ENCODE measurements around the gene ADAMTSL1.

DNA sequence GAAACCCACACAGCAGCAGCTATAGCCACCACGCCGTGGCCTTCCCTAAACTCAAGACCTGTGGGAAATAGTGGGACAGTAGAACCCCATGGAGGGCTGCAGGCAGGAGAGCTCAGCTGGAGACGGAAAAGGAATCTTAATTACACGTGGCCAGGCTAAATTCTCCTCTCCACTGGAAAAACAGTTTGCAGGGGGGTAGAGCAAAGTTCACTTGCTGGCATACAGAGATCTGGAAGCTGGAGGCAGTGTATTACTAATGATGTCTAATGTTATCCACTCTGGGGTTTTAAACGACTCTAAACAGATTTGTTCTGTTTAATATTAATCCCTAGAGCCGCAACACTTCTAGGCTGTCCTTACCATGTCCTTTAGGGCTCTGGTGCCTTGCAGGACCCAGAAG, 302.0 kb downstream of the ADAMTSL1 start:
- TF ChIP-seq, protein P1, sequence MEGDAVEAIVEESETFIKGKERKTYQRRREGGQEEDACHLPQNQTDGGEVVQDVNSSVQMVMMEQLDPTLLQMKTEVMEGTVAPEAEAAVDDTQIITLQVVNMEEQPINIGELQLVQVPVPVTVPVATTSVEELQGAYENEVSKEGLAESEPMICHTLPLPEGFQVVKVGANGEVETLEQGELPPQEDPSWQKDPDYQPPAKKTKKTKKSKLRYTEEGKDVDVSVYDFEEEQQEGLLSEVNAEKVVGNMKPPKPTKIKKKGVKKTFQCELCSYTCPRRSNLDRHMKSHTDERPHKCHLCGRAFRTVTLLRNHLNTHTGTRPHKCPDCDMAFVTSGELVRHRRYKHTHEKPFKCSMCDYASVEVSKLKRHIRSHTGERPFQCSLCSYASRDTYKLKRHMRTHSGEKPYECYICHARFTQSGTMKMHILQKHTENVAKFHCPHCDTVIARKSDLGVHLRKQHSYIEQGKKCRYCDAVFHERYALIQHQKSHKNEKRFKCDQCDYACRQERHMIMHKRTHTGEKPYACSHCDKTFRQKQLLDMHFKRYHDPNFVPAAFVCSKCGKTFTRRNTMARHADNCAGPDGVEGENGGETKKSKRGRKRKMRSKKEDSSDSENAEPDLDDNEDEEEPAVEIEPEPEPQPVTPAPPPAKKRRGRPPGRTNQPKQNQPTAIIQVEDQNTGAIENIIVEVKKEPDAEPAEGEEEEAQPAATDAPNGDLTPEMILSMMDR (IDR thresholded peaks at IDR 0.05), result no peak
- TF ChIP-seq, protein P2, sequence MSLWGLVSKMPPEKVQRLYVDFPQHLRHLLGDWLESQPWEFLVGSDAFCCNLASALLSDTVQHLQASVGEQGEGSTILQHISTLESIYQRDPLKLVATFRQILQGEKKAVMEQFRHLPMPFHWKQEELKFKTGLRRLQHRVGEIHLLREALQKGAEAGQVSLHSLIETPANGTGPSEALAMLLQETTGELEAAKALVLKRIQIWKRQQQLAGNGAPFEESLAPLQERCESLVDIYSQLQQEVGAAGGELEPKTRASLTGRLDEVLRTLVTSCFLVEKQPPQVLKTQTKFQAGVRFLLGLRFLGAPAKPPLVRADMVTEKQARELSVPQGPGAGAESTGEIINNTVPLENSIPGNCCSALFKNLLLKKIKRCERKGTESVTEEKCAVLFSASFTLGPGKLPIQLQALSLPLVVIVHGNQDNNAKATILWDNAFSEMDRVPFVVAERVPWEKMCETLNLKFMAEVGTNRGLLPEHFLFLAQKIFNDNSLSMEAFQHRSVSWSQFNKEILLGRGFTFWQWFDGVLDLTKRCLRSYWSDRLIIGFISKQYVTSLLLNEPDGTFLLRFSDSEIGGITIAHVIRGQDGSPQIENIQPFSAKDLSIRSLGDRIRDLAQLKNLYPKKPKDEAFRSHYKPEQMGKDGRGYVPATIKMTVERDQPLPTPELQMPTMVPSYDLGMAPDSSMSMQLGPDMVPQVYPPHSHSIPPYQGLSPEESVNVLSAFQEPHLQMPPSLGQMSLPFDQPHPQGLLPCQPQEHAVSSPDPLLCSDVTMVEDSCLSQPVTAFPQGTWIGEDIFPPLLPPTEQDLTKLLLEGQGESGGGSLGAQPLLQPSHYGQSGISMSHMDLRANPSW (CRISPR knock-in tag; conservative IDR thresholded peaks at IDR 0.05; ENCODE audit: low read depth), result no peak
- TF ChIP-seq, protein P3, sequence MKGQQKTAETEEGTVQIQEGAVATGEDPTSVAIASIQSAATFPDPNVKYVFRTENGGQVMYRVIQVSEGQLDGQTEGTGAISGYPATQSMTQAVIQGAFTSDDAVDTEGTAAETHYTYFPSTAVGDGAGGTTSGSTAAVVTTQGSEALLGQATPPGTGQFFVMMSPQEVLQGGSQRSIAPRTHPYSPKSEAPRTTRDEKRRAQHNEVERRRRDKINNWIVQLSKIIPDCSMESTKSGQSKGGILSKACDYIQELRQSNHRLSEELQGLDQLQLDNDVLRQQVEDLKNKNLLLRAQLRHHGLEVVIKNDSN (CRISPR knock-in tag; IDR thresholded peaks at IDR 0.05), result no peak
- TF ChIP-seq, protein P4, sequence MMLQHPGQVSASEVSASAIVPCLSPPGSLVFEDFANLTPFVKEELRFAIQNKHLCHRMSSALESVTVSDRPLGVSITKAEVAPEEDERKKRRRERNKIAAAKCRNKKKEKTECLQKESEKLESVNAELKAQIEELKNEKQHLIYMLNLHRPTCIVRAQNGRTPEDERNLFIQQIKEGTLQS (CRISPR knock-in tag; conservative IDR thresholded peaks at IDR 0.05), result no peak
- TF ChIP-seq, protein P5, sequence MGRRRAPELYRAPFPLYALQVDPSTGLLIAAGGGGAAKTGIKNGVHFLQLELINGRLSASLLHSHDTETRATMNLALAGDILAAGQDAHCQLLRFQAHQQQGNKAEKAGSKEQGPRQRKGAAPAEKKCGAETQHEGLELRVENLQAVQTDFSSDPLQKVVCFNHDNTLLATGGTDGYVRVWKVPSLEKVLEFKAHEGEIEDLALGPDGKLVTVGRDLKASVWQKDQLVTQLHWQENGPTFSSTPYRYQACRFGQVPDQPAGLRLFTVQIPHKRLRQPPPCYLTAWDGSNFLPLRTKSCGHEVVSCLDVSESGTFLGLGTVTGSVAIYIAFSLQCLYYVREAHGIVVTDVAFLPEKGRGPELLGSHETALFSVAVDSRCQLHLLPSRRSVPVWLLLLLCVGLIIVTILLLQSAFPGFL (CRISPR knock-in tag; IDR thresholded peaks at IDR 0.05; ENCODE audit: borderline replicate concordance), result no peak
- no peak for TF ChIP-seq ZNF263 (CRISPR knock-in tag; IDR thresholded peaks at IDR 0.05; ENCODE audit: low read depth)
- TF ChIP-seq, protein P6, sequence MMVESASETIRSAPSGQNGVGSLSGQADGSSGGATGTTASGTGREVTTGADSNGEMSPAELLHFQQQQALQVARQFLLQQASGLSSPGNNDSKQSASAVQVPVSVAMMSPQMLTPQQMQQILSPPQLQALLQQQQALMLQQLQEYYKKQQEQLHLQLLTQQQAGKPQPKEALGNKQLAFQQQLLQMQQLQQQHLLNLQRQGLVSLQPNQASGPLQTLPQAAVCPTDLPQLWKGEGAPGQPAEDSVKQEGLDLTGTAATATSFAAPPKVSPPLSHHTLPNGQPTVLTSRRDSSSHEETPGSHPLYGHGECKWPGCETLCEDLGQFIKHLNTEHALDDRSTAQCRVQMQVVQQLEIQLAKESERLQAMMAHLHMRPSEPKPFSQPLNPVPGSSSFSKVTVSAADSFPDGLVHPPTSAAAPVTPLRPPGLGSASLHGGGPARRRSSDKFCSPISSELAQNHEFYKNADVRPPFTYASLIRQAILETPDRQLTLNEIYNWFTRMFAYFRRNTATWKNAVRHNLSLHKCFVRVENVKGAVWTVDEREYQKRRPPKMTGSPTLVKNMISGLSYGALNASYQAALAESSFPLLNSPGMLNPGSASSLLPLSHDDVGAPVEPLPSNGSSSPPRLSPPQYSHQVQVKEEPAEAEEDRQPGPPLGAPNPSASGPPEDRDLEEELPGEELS (CRISPR knock-in tag; IDR thresholded peaks at IDR 0.05), result no peak
- TF ChIP-seq, protein P7, sequence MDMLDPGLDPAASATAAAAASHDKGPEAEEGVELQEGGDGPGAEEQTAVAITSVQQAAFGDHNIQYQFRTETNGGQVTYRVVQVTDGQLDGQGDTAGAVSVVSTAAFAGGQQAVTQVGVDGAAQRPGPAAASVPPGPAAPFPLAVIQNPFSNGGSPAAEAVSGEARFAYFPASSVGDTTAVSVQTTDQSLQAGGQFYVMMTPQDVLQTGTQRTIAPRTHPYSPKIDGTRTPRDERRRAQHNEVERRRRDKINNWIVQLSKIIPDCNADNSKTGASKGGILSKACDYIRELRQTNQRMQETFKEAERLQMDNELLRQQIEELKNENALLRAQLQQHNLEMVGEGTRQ (CRISPR knock-in tag; IDR thresholded peaks at IDR 0.05), result no peak
- TF ChIP-seq, protein P8, sequence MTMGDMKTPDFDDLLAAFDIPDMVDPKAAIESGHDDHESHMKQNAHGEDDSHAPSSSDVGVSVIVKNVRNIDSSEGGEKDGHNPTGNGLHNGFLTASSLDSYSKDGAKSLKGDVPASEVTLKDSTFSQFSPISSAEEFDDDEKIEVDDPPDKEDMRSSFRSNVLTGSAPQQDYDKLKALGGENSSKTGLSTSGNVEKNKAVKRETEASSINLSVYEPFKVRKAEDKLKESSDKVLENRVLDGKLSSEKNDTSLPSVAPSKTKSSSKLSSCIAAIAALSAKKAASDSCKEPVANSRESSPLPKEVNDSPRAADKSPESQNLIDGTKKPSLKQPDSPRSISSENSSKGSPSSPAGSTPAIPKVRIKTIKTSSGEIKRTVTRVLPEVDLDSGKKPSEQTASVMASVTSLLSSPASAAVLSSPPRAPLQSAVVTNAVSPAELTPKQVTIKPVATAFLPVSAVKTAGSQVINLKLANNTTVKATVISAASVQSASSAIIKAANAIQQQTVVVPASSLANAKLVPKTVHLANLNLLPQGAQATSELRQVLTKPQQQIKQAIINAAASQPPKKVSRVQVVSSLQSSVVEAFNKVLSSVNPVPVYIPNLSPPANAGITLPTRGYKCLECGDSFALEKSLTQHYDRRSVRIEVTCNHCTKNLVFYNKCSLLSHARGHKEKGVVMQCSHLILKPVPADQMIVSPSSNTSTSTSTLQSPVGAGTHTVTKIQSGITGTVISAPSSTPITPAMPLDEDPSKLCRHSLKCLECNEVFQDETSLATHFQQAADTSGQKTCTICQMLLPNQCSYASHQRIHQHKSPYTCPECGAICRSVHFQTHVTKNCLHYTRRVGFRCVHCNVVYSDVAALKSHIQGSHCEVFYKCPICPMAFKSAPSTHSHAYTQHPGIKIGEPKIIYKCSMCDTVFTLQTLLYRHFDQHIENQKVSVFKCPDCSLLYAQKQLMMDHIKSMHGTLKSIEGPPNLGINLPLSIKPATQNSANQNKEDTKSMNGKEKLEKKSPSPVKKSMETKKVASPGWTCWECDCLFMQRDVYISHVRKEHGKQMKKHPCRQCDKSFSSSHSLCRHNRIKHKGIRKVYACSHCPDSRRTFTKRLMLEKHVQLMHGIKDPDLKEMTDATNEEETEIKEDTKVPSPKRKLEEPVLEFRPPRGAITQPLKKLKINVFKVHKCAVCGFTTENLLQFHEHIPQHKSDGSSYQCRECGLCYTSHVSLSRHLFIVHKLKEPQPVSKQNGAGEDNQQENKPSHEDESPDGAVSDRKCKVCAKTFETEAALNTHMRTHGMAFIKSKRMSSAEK (CRISPR knock-in tag; IDR thresholded peaks at IDR 0.05; ENCODE audit: borderline replicate concordance), result no peak
- TF ChIP-seq ETV6 (CRISPR knock-in tag; IDR thresholded peaks at IDR 0.05), result no peak
- TF ChIP-seq, protein P9, sequence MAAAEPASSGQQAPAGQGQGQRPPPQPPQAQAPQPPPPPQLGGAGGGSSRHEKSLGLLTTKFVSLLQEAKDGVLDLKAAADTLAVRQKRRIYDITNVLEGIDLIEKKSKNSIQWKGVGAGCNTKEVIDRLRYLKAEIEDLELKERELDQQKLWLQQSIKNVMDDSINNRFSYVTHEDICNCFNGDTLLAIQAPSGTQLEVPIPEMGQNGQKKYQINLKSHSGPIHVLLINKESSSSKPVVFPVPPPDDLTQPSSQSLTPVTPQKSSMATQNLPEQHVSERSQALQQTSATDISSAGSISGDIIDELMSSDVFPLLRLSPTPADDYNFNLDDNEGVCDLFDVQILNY (CRISPR knock-in tag; IDR thresholded peaks at IDR 0.05), result no peak
